Lower lobe of right lung (tissue), 2 donors: ENCODE data around the gene STRADA. TPM values are rescaled to one million over a fixed set of nuclear protein-coding genes. Genes with fewer than 3 reads are reported as not detected.
A peak's percentile ranks its signal among the peaks of the same experiment; 100 is the strongest.

ENCODE experiments used
- ATAC-seq, 2 donors: fragments of 200-7000 bp; cut with Tn5 transposase; one replicate each; pipeline ENCODE4 v1.9.1; 2020 to 2022; ENCODE audit warnings: mild to moderate bottlenecking in 2 of 2, moderate library complexity in 2 of 2
- DNase-seq: peaks from one replicate; pipeline ENCODE4 v3.0.0-alpha.2; 2020
- H3K27ac ChIP-seq: fragments of 200-600 bp; one replicate; pipeline ENCODE4 v1.8.0; 2022
- H3K27me3 ChIP-seq: fragments of 200-600 bp; one replicate; pipeline ENCODE4 v1.8.0; 2022; ENCODE audit warnings: low read depth
- H3K36me3 ChIP-seq: fragments of 200-600 bp; one replicate; pipeline ENCODE4 v1.8.0; 2022; ENCODE audit warnings: mild to moderate bottlenecking
- H3K4me1 ChIP-seq: fragments of 200-600 bp; one replicate; pipeline ENCODE4 v1.8.0; 2022
- H3K4me3 ChIP-seq: fragments of 200-600 bp; one replicate; pipeline ENCODE4 v1.8.0; 2022; ENCODE audit warnings: mild to moderate bottlenecking
- H3K9me3 ChIP-seq: fragments of 200-600 bp; one replicate; pipeline ENCODE4 v1.8.0; 2022
- CTCF ChIP-seq: fragments of 200-600 bp; IDR thresholded peaks from one replicate; pipeline ENCODE4 v1.8.0; 2022; ENCODE audit warnings: antibody characterized with exemption, mild to moderate bottlenecking
- intact Hi-C: fragments of 100-400 bp; cut with DNase I; formaldehyde crosslinking; loops from one replicate; pipeline ENCODE4 v1.11.0; 2022
- total RNA-seq: library from RNA; stranded (reverse); fragmentation: NEBNext Ultra II Directional; extraction: Animal tissue kit (Norgen Biotek cat#: 25700); gene quantifications from one replicate; pipeline ENCODE4 v1.2.1, GENCODE V29; 2021
- donor health status: DM: no; HTN: yes; CAD: no; lungs with severe emphysema.

The STRADA gene
- total RNA-seq, 1 donor from 2014 or later: 32.8 TPM

DNA sequence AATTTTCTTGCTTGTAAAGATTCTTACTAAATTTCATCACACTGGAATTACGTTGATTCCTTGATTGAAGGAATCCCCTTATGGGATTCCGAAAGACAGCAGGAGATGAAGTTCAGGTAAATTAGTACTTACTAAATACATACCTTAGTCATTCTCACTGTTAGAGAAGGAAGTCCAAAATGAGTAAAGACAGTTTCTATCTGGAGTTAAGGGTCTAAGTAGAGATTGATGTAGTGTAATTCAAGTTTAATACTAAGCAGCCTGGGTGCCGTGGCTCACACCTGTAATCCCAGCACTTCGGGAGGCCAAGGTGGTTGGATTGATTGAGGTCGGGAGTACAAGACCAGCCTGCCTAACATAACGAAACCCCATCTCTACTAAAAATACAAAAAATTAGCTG is 41.9 kb upstream of the STRADA start:
- DNase-seq (no peak), ATAC-seq (no peak)
- H3K4me1 ChIP-seq: peaks cover 30% of the 10 kb centered on the region
- H3K4me3 ChIP-seq: no peak overlapping the region
- intact Hi-C loops: no loop called here
- H3K27me3 ChIP-seq: no peaks in the 10 kb centered on the region
- H3K36me3 ChIP-seq: peaks cover 57% of the 10 kb centered on the region
- no peaks in the 10 kb centered on the region for H3K9me3 ChIP-seq
- no peak for TF ChIP-seq CTCF
- H3K27ac ChIP-seq: no peak overlapping the region

DNA sequence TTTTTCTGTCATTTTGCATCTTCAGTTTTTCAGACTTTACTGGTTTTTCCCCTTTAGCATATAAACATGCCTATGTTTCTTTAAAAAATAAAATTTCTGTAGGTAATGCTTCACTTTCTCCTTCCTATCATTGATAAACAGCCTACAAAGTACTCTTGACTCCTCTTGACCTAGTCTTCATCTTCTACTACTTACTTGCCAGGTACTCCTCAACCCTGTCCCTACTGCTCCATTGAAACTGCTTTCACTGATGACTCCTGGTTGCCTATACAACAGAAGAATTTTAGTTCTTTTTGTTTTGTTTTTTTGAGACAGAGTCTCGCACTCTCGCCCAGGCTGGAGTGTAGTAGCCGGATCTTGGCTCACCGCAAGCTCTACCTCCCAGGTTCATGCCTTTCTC is 39.3 kb upstream of the STRADA start:
- TF ChIP-seq CTCF: no peak

GRCh38 chr17:63780507-63780906 is 38.9 kb upstream of the STRADA start:
- Histone ChIP-seq H3K27ac (no peak overlapping the region), H3K27me3 (no peaks in the 10 kb centered on the region), H3K9me3 (no peaks in the 10 kb centered on the region), H3K4me1 (peaks cover 57% of the 10 kb centered on the region), H3K36me3 (peaks cover 47% of the 10 kb centered on the region), H3K4me3 (no peak overlapping the region)
- intact Hi-C loops: no loop called here
- no peak for TF ChIP-seq CTCF
- ATAC-seq: peak; percentile 38 to 57
- DNase-seq: no peak

More for the DNA sequence above, 39.3 kb upstream of the STRADA start:
- intact Hi-C loops: no loop called here
- peaks cover 53% of the 10 kb centered on the region for H3K4me1 ChIP-seq
- DNase-seq (no peak), ATAC-seq (peak; percentile 43 to 62)
- no peak overlapping the region for H3K4me3 ChIP-seq
- peaks cover 50% of the 10 kb centered on the region for H3K36me3 ChIP-seq
- no peaks in the 10 kb centered on the region for H3K27me3 ChIP-seq
- no peaks in the 10 kb centered on the region for H3K9me3 ChIP-seq
- no peak overlapping the region for H3K27ac ChIP-seq

- Histone ChIP-seq H3K27ac (peak overlapping the region; percentile 96), H3K4me1 (peaks cover 61% of the 10 kb centered on the region)
Measured at GRCh38 chr17:63775420-63775819, 33.8 kb upstream of the STRADA start.

GRCh38 chr17:63774969-63775265 is 33.3 kb upstream of the STRADA start:
- no peak for DNase-seq

More at GRCh38 chr17:63775420-63775819, 33.8 kb upstream of the STRADA start:
- DNase-seq: no peak
- Histone ChIP-seq H3K36me3 (peaks cover 30% of the 10 kb centered on the region), H3K4me3 (peak overlapping the region; percentile 87), H3K27me3 (no peaks in the 10 kb centered on the region), H3K9me3 (no peaks in the 10 kb centered on the region)
- ATAC-seq: no peak
- intact Hi-C loops: no loop called here
- TF ChIP-seq CTCF: no peak

More at GRCh38 chr17:63774969-63775265, 33.3 kb upstream of the STRADA start:
- TF ChIP-seq CTCF: no peak
- Histone ChIP-seq H3K9me3 (no peaks in the 10 kb centered on the region), H3K36me3 (peaks cover 30% of the 10 kb centered on the region), H3K27ac (peak overlapping the region; percentile 96), H3K4me3 (peak overlapping the region; percentile 87), H3K4me1 (peaks cover 63% of the 10 kb centered on the region), H3K27me3 (no peaks in the 10 kb centered on the region)
- no peak for ATAC-seq
- intact Hi-C loops: no loop called here
